GM19438 (cell line): Measurements from ENCODE around the gene RFX6.

Experiments
- ATAC-seq: cut with Tn5 transposase; IDR thresholded peaks from one replicate; pipeline ENCODE4 v1.9.1; 2021; ENCODE audit warnings: low read depth; ENCODE audit not compliant: unreplicated experiment

RFX6 gene

GRCh38 chr6:116969211-116969863, 92.3 kb downstream of the RFX6 start:
- no peak for ATAC-seq

- no peak for ATAC-seq
Observed at GRCh38 chr6:116971959-116972358, 94.9 kb downstream of the RFX6 start.

- ATAC-seq: no peak
Observed at GRCh38 chr6:116973976-116974375, 96.9 kb downstream of the RFX6 start.

- no peak for ATAC-seq
Observed at GRCh38 chr6:116974526-116975316, 97.7 kb downstream of the RFX6 start.

- ATAC-seq: no peak
Observed at GRCh38 chr6:116975600-116975999, 98.6 kb downstream of the RFX6 start.

- no peak for ATAC-seq
Observed at GRCh38 chr6:116979560-116979959, 102.5 kb downstream of the RFX6 start.
